ENCODE results near the gene KRT39.
"Not testable (repeated sequence)": the region's sequence is repeated elsewhere in the genome, so short reads cannot be mapped to it uniquely, and the experiment has no call there.

KRT39 gene

GRCh38 chr17:40944531-40944930 is 22.2 kb downstream of the KRT39 start:
- DNase-seq (ENCODE audit: low read depth in 3 of 3, low spot score in 1 of 3), result no peak

GRCh38 chr17:40942553-40942952 is 24.2 kb downstream of the KRT39 start:
- DNase-seq (ENCODE audit: low read depth in 3 of 3, low spot score in 1 of 3), result no peak

DNA sequence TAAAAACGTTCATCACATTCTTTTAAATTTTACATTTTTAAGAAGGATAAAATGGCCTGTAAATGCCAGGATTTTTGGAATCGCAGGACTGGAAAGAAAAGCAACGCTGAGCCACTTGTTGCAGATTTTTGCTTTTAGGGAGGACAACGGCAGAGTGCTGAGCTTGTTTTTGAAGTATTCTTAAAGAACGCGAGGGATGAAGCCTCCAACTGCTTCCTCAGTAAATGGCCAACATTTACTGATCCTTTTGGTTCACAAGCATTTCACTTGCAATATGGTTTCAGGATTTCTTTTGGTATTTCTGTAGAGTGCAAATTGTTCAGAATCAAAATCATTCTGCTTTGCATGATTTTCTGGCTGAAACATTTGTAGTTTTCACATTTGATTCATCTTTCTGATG is 26.5 kb downstream of the KRT39 start:
- no peak for DNase-seq (ENCODE audit: low read depth in 3 of 3, low spot score in 1 of 3)

DNA sequence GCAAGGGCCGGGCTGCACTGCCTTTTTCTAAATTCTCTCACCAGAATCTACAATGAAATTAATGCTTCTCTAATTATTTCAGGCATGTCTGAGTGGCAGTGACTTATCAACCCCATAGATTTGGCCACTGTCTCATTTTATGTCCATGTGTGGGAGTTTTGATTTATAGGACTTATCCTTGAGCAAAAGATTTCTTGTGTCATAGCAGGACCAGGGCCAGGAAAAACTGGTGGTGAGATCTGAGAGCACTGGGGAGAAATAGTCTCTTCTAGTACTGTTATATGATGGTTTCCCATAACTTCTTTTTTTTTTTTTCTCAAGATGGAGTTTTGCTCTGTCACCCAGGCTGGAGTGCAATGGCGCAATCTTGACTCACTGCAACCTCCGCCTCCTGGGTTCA is 27.8 kb downstream of the KRT39 start:
- no peak for DNase-seq (ENCODE audit: low read depth in 3 of 3, low spot score in 1 of 3)

- no peak for DNase-seq (ENCODE audit: low read depth in 3 of 3, low spot score in 1 of 3)
Measured at GRCh38 chr17:40937384-40937819, 29.3 kb downstream of the KRT39 start, which contains the start of gene KRT23. TSS of gene KRT23 (minus strand) at chr17:40937646. CDS start at chr17:40936603, 1,043 bp downstream.

DNA sequence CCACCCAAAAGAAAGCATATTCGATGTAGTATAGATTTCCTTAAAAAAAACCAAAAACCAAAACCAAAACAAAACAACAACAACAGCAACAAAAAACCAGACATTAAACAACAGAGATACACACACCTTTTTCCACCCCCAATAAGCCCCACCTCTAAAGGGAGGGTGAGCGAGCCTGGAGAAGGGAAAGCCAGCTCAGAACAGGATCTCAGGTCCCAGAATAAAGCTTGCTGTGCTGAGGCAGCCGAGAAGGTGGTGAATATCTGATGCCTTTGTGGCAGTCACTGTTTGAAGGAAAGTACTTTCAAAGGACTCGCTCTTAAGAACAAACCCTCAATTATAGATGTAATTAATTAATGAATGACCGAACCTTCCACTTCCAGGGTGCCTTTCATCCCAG is 29.8 kb downstream of the KRT39 start:
- DNase-seq (ENCODE audit: low read depth in 3 of 3, low spot score in 1 of 3), result no peak

DNA sequence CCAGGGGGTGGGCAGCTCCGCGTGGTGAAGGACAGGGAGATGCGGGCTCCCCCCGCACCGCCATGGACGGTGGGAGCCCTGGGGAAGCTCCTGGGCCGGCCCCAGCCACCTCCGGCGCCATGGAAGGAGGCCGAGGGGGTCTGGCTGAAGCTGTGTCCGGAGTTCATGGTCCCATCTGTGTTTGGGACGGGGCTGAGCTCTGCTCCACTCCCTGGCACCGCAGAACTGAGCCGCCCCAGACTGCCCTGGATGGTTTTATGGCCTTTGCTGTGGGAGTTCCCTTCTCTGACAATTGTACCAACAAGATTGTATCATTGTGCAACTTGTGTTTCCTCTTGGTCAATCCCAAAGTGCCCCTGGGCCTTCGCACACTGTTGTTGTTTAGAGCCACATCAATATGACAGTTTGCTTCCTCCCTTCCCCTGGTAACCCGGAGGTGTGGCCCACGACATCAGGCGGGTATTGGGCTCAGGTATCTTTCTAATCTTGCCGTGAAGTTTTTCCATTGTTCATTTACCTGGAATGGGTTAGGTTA is 30.2 kb downstream of the KRT39 start:
- DNase-seq (ENCODE audit: low read depth in 3 of 3, low spot score in 1 of 3), result no peak

DNA sequence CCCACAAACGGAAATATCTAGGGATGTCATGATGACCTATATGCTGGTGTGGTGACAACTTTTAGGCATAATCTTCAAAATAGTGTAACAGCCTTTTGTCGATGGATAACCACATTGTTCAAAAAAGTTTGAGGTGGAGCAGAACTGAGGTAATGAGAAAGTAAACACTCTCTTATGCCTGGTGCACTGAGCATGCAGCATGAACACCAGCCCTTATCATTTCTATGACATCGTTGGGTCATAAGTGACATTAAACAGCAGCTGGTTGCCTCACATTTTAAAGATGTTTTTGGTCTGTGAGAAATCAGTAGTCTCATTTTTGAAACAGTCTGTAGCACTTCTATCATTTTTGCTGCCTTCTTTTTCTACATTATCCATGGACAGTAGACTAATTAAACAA is 31.1 kb downstream of the KRT39 start:
- DNase-seq (ENCODE audit: low read depth in 3 of 3, low spot score in 1 of 3), result no peak

DNA sequence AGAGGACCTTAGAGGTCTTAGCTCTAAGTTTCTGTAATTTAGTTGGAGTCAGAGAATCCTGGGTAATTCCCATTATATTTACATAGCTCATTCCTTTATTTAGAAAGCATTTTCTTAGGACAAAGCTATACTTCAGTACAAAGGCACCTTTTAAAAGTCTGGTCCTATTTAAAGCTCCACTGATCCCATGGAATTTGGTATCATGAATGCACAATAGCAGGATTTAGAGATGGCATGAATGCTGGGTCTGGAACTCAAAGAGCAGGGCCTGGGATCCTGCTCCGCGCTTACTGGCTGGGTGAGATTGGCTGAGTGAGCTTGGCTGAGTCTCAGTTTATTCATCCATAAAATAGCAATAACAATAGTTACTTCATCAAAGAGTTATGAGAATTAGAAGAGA is 34.1 kb downstream of the KRT39 start:
- no peak for DNase-seq (ENCODE audit: low read depth in 3 of 3, low spot score in 1 of 3)

DNA sequence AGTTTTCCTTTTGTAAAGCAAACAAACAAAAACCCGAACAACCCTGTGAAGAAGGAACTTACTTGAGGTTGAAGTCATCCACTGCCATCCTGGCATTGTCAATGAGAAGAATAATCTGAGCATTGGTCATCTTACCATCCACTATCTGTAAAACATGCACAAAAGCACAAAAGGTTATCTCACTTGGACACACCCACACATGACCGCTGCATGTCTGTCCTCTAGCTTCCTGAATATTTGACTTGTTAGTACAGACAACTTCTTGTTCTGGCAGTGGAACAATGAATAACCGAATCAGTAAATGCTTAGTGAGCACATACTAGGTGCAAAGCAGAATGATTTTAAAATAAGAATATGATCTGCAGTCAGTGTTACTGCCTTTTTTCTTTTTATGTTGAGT is 35.4 kb downstream of the KRT39 start:
- no peak for DNase-seq (ENCODE audit: low read depth in 3 of 3, low spot score in 1 of 3)

- DNase-seq (ENCODE audit: low read depth in 3 of 3, low spot score in 1 of 3), result no peak
Measured at GRCh38 chr17:40926341-40926740, 40.4 kb downstream of the KRT39 start.

DNA sequence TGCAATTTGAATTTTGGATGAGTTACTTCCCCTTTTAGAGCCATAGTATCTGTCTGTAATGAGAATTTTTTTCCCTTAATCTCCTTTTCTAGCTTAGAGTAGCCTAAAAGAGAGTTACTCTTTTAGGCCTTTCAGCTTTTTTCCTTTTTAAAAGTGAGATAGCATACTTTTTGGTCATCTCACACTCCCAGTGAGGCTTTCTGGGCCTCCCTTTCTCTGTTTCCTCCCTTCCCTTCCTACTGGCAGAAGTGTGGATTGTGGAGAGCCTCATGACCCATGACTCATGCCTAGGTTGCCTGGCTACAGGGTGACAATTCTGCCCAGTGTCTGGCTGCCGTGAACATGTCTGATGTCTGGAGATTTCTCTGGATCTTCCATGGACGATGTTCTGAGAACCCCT is 44.5 kb downstream of the KRT39 start:
- no peak for DNase-seq (ENCODE audit: low read depth in 3 of 3, low spot score in 1 of 3)

- no peak for DNase-seq (ENCODE audit: low read depth in 3 of 3, low spot score in 1 of 3)
Measured at GRCh38 chr17:40921026-40921425, 45.7 kb downstream of the KRT39 start.

DNA sequence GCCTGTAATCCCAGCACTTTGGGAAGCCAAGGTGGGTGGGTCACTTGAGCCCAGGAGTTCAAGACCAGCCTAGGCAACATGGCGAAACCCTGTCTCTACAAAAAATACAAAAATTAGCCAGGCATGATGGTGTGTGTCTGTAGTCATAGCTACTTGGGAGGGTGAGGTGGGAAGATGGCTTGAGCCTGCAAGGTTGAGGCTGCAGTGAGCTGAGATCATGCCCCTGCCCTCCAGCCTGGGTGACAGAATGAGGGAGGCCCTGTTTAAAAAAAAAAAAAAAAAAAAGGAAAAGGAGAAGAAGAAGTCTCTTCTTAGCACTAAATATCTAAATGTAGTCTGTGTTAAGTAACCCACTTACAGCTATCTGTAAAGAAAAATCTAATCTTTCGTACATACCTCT is 49.6 kb downstream of the KRT39 start:
- not testable (repeated sequence) for DNase-seq (ENCODE audit: low read depth in 3 of 3, low spot score in 1 of 3)

- no peak for DNase-seq (ENCODE audit: low read depth in 3 of 3, low spot score in 1 of 3)
Measured at GRCh38 chr17:40916366-40916765, 50.4 kb downstream of the KRT39 start.

- no peak for DNase-seq (ENCODE audit: low read depth in 3 of 3, low spot score in 1 of 3)
Measured at GRCh38 chr17:40915721-40916256, 51.0 kb downstream of the KRT39 start.

DNA sequence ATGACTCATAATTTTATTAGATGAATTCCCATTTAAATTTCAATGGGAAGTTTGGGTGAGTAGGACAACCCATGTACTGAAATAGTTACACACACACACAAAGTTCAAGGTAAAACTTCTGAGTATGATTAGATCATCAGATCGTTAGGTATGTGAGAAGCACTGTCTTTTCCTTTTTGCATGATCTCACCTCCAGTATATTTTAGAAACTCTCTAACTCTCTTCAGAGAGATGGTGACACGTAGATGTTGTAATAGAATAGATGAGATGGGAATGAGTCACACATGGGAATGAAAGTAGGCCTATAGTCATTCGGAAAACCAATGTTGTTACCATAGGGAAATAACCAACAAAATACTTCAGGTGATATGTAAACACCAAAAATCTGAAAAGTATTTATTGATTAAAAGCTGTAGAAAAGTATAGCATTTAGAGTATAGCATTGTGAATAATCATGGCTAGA is 51.5 kb downstream of the KRT39 start:
- DNase-seq (ENCODE audit: low read depth in 3 of 3, low spot score in 1 of 3), result no peak

DNA sequence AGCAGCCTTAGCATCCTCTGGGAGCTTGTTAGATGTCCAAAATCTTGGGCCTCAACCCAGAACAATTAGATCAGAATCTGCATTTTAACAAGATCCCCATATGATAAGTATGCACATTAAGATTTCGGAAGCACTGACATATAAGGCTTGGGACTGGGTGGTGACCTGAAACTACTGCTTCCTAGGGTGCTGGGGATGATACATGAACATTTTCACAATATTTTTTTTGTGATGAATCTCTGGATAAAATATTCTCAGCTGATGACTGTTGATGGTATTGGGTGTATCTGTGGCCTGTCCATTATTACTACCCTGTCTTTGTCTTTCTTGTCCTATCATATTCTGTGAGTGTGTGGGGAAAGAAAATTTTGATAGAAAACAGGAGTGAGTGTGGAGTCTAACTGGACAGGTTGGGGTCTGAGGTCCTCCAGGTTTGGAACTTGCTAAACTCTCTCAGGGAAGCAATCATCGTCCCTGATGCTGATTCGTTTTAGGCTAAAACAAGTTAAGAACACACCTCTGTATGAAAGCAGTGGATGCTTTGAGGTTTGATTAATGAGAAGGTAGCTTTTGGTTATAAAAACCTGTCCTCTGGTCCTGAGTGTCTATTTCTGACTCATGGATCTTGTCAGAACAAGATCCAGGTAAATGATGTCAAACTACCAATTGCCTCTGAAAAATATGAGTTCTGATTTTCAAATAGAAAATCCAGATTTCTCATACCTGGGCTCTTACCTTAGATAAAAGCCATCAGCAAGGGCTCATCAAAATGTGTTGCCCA is 52.5 kb downstream of the KRT39 start:
- DNase-seq (ENCODE audit: low read depth in 3 of 3, low spot score in 1 of 3), result no peak

DNA sequence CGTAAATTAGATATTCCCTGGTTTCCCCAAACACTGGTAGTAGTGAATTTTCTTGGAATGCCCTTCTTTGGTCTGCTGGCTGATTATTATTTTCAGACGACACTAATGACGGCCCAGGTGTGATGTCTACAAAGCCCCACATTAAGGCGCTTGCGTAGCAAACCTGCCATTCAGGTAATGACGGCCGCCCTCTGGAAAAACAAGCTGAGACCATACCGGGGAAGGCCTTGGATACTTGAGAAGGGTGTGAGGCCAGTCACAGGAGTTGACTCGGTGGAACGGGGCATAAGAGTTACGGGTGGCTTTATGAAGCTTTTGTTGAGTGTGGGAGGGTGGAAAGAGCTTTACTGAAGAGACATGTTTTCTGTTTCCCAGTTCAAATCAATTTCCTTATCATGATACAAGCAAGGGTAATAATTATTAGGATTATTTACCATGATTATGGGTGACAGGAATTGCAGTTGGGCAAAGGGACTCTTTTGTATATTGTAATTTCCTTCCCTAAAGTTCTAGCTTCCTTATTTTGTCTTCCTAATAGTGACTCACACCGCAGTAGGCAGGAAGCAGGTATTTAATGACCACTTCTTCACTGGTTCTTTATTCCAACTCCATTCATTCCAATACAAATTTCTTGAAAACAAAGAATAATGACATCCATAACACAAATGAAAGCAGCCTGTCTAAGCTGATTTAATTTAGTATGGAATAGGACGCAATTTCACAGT is 54.1 kb downstream of the KRT39 start:
- no peak for DNase-seq (ENCODE audit: low read depth in 3 of 3, low spot score in 1 of 3)

GRCh38 chr17:40910441-40910841 is 56.3 kb downstream of the KRT39 start:
- DNase-seq (ENCODE audit: low read depth in 3 of 3, low spot score in 1 of 3), result no peak

GRCh38 chr17:40909755-40910154 is 57.0 kb downstream of the KRT39 start:
- DNase-seq (ENCODE audit: low read depth in 3 of 3, low spot score in 1 of 3), result no peak

- peak; percentile 18 to 32 (median 30) for DNase-seq (ENCODE audit: low read depth in 3 of 3, low spot score in 1 of 3)
Measured at GRCh38 chr17:40909351-40909750, 57.4 kb downstream of the KRT39 start.

Data from stimulated activated CD4-positive, alpha-beta T cell treated with anti-CD3 and anti-CD28 coated beads, TNF-alpha, amount 100 ng/mL, for 1 hour (primary cell).